Right lobe of liver (tissue), 4 donors: Measurements from ENCODE around the gene PPP1CB.

ENCODE experiments used
- CTCF ChIP-seq, 4 donors: fragments of 200-600 bp in 3 of 4; fragments of 450-650 bp in 1 of 4; IDR thresholded peaks; one replicate each; pipeline versions ENCODE4 v1.5.1 to v1.8.0; 2016 to 2022; ENCODE audit warnings: antibody characterized with exemption in 4 of 4, mild to moderate bottlenecking in 2 of 4
- POLR2A ChIP-seq: fragments of 450-650 bp; IDR thresholded peaks from one replicate; pipeline ENCODE4 v1.6.1; 2017; ENCODE audit warnings: antibody characterized with exemption, mild to moderate bottlenecking
- donor health status: DM: no; HTN: no; CAD: no.
- donor health status: DM: no; HTN: no; CAD: no.
- donor health status: DM: no; HTN: yes; CAD: no.

DNA sequence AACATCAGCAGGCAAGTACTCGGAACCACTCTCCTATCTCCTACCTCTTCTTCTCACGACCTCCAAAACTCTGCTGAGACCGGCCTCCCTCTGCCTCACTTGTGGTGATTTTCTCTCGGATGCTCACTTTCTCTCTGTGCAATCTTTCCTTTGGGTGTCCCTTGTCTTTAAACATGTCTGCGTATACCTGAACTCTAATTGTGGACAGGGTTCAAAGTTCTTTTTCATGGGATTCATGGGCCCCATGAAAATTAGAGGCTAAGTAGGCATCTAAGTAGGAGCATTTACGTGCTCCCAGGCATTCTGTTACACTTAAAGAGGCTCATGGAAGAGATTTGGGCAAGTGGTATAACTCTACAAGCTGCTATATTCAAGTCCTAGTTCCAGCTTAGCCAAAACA, 2.1 kb upstream of the PPP1CB start:
- TF ChIP-seq POLR2A, result no peak
- no peak for TF ChIP-seq CTCF (IDR thresholded peaks at IDR 0.05)
